Omental fat pad (tissue), 4 donors: ENCODE measurements around the gene SPN. TPM values are rescaled to one million over a fixed set of nuclear protein-coding genes. Genes with fewer than 3 reads are reported as not detected.
"Not testable (repeated sequence)": the region's sequence is repeated elsewhere in the genome, so short reads cannot be mapped to it uniquely, and the experiment has no call there.

Experiments used
- ATAC-seq: fragments of 150-250 bp; one replicate; pipeline ENCODE4 v1.9.1; 2016; ENCODE audit warnings: mild to moderate bottlenecking, moderate library complexity; ENCODE audit not compliant: low FRiP score
- DNase-seq: peaks from one replicate; pipeline ENCODE4 v3.0.0-alpha.2; 2019; ENCODE audit warnings: low spot score
- CTCF ChIP-seq, 3 donors: fragments of 450-650 bp; IDR thresholded peaks; one replicate each; pipeline ENCODE4 v1.5.1; 2016 to 2017; ENCODE audit warnings: antibody characterized with exemption in 3 of 3, mild to moderate bottlenecking in 3 of 3, moderate library complexity in 2 of 3
- total RNA-seq, 4 donors: library from RNA; depleted of rRNA; stranded (reverse); fragments of >200 nt; gene quantifications; one replicate each; pipeline ENCODE4 v1.1.0, GENCODE V29; 2016

The SPN gene
- total RNA-seq, 4 donors from 2014 or later: 0.46 to 4.4 (median 1.1) TPM

GRCh38 chr16:29649588-29650494 lies 13.2 kb upstream of the SPN start:
- TF ChIP-seq CTCF (IDR thresholded peaks at IDR 0.05): no peak
- DNase-seq (no peak), ATAC-seq (no peak)

- ATAC-seq (no peak), DNase-seq (no peak)
- no peak for TF ChIP-seq CTCF (IDR thresholded peaks at IDR 0.05)
Observed at GRCh38 chr16:29650771-29651170, 12.3 kb upstream of the SPN start.

- DNase-seq (no peak), ATAC-seq (no peak)
- no peak for TF ChIP-seq CTCF (IDR thresholded peaks at IDR 0.05)
Observed at GRCh38 chr16:29651774-29652349, 11.2 kb upstream of the SPN start.

GRCh38 chr16:29653471-29653870 lies 9.6 kb upstream of the SPN start:
- DNase-seq: no peak
- TF ChIP-seq CTCF (IDR thresholded peaks at IDR 0.05): no peak
- no peak for ATAC-seq

- not testable (repeated sequence) for DNase-seq, ATAC-seq
Observed at GRCh38 chr16:29653890-29654289, 9.2 kb upstream of the SPN start.

GRCh38 chr16:29656688-29657523 lies 6.1 kb upstream of the SPN start:
- no peak for TF ChIP-seq CTCF (IDR thresholded peaks at IDR 0.05)

GRCh38 chr16:29658705-29659104 lies 4.3 kb upstream of the SPN start:
- TF ChIP-seq CTCF (IDR thresholded peaks at IDR 0.05): no peak
- ATAC-seq: no peak
- DNase-seq: no peak

More at GRCh38 chr16:29656688-29657523, 6.1 kb upstream of the SPN start:
- ATAC-seq (no peak), DNase-seq (no peak)
